GM18858 (cell line): Measurements from ENCODE around the gene SIX5.

Experiments
- ATAC-seq: cut with Tn5 transposase; IDR thresholded peaks from one replicate; pipeline ENCODE4 v1.9.1; 2021; ENCODE audit not compliant: unreplicated experiment

Gene SIX5

DNA sequence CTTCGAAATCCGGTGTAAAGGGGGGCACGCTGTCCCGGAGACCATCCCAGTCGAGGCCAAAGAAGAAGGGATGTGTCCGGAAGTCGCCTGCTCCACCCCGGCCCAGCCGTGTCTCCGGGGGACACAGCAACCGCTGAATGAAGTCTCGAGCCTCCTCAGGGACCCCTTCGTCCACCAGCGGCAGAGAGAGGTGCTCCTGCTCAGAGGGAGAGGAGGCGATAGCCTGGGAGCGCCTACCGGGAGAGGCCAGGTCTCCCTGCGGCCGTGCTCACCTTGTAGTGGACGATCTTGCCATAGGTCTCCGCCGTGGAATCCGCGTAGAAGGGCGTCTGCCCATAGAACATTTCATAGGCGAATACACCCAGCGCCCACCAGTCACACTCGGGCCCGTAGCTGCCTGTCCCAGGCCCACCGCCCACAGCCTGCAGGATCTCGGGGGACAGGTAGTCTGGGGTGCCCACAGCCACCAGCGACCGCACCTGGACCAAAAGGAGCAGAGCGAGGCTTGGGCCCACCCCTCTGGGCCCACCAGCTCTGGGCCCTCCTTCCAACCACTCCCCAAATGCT, 8.4 kb upstream of the SIX5 start:
- no peak for ATAC-seq

DNA sequence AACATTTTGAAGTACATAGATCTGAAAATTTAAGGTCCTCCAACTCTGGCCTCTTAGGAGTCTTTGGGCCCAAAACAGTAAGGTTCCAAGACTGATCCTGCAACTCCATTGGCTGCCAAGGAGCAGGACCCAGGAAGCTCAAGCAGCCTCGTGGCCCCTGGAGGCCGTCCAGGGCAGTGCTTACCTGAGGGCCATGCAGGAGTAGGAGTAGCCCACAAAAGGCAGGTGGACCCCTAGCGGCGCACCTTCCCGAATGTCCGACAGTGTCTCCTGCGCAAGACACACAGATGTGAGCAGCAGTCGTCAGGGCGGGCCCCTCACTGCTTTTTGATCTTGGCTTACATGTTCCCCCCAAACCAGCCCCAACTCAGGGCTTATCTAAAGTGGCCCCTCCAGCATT, 5.7 kb upstream of the SIX5 start:
- ATAC-seq = no peak

DNA sequence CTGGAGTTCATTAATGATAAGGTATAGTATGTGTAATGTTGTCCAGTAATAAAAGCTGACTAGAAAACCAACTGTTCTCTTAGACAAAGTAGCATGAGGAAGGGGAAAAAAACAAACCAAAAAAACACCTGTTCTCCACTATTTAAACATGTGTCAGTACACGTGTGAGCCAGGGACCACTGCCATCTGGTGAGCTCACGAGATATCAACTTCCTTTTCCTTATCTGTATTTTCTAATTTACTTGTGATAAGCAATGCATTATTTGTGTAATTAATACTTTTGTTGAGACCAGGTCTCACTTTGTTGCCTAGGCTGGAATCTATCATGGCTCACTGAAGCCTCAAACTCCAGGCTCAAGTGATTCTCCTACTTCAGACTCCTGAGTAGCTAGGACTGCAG, 4.3 kb upstream of the SIX5 start:
- no peak for ATAC-seq

DNA sequence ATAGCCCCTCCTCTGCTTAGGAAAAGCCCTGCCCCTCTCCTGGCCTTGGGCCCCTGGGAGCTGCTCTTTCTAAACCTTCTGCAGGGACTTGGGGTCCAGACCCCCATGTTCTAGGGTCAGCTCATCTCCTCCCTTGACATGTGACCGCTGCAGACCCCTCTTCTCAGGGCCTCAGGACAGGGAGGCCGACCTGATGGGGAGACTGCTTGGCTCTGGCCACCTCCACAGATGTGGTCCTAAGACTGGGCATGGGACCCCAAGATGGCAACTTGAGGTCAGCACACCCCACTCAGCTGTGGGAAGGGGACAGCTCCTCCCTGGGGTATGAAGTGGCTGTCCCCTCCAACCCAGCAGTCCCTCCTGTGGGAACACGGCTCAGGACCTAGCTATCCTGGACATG, 3.9 kb upstream of the SIX5 start:
- no peak for ATAC-seq

DNA sequence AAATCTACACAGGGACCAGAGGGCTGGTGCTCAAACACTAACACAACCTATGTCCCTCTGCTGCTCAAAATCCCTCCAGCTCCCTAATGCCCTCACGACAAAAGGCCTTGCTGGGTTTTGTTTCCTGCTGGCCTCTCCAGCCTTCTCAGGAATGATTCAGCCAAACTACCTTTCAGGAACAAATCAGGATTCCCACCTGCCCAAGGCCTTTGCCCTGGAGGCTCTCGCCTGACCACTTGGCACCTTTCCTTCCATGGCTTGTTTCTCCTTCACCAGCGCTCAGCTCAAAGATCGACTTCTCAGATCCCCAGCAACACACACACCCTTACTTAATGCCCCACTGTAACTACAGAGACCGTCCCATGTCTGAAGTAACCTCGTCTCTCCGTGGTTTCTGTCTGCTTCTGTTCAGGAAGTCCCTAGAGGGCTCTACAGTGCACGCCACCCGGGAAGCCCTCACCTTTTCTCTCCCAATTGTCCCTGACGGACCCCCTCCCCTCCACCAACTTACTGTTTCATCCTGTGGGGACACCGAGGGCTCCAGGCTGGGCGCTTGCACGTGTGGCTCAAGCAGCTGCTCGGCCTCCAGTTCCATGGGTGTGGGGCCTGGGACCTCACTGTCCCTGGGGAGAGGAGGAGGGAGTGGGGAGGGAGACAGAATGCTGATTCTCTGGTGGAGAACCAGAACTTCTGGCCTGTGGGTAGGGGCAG, 3.2 kb upstream of the SIX5 start:
- no peak for ATAC-seq

DNA sequence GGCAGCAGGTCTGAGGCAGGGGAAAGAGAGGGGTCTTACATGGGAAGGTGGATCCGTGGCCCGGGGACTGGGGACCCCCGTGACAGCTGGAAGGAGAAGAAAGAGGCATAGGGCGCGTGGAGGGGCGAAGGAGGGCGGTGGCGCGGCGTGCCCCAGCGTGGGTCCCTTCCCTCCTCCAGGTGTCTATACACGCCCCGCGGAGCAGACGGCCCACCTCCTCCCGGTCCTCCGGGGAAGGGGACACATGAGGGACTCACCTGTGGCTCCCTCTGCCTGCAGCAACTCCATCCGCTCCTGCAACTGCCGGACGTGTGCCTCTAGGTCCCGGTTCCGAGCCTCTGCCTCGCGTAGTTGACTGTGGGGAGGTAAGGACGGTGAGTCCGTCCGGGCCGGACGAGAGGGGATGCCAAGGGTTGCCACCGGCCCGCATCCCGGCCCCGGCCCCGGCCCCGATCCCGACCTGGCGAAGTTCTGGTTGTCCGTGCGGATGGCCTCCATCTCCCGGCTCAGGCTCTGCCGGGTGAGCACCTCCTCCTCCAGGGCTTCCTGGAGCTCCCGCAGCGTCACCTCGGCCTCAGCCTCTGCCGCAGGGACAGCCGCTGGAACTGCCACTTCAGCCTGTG, 2.4 kb upstream of the SIX5 start:
- no peak for ATAC-seq

DNA sequence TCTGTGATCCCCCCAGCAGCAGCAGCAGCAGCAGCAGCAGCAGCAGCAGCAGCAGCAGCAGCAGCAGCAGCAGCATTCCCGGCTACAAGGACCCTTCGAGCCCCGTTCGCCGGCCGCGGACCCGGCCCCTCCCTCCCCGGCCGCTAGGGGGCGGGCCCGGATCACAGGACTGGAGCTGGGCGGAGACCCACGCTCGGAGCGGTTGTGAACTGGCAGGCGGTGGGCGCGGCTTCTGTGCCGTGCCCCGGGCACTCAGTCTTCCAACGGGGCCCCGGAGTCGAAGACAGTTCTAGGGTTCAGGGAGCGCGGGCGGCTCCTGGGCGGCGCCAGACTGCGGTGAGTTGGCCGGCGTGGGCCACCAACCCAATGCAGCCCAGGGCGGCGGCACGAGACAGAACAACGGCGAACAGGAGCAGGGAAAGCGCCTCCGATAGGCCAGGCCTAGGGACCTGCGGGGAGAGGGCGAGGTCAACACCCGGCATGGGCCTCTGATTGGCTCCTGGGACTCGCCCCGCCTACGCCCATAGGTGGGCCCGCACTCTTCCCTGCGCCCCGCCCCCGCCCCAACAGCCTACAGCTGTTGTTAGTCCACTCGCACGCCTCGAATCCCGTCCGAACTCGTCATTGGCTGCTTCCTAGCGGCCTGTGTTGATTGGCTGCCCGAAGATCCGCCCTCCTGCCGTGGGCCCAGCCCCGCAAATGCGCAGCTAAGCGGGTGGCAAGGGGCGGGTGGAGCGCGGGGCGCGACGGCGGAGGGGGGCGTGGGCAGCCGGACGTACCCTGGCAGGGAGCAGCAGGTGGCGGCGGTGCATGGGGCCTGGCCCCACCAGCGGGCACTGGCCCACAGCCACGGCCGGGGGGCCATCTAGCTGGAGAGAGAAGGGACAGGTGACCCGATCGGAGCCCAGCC, 1.4 kb upstream of the SIX5 start:
- peak; percentile 29 for ATAC-seq

DNA sequence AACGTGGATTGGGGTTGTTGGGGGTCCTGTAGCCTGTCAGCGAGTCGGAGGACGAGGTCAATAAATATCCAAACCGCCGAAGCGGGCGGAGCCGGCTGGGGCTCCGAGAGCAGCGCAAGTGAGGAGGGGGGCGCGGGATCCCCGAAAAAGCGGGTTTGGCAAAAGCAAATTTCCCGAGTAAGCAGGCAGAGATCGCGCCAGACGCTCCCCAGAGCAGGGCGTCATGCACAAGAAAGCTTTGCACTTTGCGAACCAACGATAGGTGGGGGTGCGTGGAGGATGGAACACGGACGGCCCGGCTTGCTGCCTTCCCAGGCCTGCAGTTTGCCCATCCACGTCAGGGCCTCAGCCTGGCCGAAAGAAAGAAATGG, 754 bp upstream of the SIX5 start:
- ATAC-seq = no peak

DNA sequence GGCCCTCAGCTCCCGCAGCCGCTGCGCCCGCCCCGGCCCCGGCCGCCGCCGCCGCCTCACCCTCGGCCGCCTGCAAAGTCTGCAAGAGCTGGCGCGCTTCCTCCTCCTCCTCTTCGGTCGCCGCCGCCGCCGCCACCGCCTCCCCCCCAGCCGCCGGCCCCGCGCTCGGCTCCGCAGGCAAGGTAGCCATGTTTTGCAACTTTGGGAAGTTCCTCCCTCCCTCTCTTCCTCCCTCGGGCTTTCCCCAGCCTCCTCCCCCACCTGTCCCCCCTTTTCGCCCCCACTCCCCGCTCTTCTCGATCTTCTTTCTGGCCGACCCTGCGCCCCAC, 433 bp downstream of the SIX5 start:
- ATAC-seq = no peak

DNA sequence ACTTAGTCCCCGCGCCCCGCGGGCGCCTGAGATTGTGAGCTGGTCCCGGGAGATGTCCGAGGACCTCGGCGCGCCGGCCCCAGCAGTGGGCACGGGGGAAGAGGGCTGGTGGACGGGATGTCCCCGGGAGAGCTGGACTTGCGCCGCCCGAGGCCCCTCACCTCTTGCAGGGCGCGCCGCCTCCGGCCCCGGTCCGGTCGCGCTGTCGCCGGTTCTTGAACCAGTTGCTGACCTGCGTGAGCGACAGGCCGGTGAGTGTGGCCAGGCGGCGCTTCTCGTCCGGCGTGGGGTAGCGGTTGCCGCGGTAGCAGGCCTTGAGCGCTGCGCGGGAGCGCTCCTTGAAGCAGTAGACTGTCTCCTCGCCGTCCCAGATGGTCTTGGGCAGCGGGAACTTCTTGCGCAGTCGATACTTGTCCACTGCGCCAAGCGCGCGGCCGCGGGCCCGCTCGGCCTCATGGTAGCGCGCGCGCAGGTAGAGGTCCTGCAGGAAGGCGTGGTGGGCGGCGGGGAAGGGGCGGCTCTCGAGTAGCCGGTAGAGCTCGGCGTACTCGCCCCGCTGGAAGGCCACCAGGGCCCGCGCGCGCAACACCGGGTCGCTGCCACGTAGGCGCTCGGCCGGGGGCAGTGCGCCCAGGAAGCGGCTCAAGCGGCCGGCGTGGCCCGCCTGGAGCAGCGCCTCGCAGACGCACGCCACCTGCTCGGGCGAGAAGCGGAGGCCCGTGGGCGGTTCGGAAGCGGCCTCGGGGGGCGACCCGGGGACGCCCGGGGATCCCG, 984 bp downstream of the SIX5 start:
- no peak for ATAC-seq

DNA sequence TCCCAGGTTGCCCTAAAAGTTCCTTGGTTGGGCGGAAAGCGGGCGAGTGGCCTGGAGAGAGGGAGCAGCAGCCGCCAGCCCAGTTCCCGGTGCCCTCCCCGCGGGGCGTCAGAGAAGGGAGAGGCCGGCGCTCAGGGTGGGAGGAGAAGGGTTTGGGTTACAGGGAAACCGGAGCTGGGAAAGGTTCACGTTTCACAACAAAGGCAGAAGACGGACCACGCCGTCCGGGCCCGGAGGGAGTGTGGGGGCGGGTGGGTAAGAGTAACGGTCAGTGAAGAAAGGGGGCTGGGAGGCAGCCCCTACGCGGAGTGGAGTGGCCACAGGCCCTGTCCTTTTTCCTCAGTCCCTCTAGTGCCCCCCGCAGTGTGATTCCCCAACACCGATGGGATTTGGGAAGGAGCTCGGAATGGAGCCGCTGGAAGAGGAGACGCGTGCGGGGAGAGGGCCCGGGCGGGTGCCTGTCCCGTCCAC, 1.6 kb downstream of the SIX5 start:
- no peak for ATAC-seq

DNA sequence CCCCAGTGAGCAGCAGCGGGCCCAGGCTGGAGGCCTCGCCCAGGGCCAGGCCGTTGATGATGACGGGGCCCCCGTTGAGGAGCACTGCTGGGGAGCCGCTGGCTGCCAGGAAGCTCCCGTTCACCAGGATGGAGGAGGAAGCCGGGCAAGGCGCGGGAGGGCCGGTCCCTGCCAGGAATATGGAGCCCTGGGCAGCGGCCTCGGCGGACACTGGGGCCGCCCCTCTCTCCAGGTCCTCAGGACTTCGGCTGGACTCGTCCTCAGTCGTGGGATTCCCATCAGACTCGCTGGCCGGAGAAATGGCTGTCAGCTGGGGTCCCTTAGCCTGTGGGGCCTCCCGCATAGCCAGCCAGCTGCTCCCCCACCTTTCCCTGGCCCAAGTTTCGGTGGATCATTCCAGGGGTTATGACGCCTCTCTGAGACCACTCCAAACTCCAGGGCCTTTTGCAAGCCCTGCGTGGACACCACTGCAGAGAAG, 2.1 kb downstream of the SIX5 start:
- ATAC-seq = no peak

DNA sequence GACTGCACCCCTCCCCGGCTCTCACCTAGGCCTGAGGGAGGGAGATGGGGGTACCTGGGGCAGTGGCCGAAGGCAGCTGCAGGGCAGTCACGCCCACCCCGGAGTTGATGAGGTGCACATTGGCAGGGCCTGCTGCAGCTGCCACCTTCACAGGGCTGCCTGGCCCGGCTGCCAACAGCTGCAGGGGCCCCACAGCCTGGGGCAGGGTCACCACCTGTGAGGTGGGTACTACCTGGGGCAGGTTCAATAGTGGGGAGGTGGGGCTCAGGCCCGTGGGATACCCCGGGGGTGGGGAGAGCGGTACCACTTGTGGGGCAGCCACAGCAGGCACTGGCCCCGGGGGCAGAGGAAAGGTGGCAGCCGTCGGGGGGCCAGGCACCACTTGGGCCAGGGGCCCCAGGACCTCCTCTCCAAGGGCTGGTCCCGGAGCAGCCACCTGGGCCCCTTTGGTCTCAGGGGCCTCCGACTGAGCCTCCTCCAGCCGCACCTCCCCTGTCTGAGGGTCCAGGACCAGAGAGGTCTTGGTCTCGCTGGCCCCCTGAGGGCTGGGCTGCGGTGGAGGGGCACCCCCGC, 2.7 kb downstream of the SIX5 start:
- no peak for ATAC-seq

DNA sequence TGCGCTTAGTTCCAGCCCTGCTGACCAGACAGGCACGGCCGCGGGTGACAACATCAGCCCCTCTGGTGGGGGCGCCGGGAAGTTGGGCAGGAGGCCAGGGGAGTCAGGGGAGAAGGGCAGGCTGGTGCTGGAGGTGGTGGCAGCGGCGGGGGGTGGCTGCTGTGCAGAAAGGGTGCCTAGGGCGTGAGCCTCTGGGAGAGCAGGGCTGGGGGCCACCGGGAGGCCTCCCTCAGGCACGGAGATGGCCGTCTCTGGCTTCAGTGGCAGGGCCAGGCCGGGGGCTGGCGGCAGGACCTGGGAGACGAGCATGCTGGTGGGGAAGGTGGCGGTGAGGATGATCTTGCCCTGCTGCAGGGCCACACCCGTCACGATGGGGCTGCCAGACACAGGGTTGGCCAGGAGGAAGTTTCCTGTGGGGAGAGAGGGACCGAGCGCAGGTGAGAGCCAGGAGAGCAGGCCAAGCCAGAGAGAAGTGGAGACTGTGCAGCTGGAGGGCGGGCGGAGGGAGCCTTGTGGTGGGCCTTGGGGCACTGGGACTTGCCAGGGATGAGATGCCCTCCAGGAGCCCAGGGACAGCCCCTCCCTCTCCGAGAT, 3.3 kb downstream of the SIX5 start:
- no peak for ATAC-seq

DNA sequence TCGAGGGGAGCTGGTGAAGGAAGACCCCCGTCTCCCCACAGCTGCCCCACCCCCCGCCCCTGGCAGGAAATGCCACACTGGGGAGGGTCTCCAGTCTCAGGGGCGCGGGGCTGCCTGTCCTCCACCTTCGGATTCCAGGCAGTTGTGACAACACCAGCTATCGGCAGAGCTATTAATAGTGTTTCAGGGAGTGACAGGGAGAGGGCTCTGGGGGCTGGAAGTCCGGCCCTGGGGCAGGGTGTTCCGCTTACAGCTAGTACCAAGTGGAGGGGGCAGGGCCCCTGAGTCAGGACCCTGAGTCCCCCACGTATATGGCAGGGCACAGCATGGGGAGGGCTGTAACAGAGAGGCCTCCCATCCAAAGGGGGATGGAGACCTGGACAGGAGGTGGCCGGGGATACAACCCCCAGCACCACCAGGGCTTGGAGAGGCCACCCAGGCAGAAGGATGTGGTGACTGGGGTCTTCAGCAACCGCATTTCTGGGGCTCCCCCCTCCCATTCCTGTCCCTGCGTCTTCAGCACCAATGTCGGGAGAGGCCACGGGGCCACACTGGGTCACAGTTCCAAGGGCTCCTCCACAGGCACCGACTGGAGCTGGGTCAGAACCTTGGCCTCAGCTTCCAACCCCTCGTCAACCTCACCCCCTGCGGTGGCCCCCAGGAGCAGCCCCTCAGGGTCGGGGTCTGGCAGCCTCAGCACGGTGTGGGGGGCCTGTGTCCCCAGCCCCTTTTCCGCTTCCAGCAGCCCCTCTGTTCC, 3.9 kb downstream of the SIX5 start:
- ATAC-seq = no peak

DNA sequence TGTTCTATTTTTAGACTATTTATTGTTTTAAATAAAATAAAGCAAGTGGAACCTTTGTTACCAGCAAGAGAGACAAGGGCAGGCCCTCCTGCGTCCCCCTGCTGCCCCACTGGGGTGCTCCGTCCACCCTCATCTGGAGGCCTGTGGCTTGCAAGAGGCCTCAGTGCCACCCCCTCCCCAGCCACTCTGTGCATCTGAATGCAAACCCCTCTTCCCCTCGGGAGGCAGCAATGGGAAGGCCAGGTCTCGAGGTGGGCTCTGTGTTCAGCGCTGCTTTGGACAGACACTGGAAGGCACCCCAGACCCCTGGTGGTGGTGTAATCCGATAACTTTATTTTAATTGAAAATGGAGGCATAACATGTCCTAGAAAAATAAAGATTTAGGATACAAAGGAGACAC, 4.6 kb downstream of the SIX5 start:
- ATAC-seq = no peak

DNA sequence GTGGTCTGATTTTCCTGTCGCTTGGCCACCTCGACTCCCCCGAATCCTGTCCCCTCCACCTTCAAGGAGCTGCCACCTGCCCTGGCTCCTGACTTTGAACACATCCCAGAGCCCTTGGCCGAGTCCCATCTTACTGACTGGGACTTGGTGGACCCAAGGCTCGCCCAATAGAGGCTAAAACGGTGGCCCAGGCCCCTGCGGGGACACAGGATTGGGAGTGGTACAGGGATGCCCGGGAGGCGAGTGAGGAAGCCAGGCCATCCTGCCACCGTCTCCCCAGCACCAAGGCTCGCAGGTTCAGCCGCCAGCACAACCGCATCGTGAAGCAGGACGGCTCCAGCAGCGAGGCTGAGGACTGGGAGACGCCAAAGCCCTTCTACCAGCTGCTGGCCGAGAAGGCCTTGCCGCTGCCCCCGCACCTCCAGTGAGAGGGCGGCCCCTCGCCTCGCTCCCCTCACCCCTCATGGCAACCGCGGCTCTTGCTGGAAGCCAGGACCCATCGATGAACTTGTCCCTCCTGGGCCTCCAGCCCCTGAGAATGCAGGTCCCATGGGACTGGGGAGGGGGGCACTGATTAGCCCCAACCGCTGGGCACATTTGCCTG, 5.3 kb downstream of the SIX5 start:
- ATAC-seq = no peak

DNA sequence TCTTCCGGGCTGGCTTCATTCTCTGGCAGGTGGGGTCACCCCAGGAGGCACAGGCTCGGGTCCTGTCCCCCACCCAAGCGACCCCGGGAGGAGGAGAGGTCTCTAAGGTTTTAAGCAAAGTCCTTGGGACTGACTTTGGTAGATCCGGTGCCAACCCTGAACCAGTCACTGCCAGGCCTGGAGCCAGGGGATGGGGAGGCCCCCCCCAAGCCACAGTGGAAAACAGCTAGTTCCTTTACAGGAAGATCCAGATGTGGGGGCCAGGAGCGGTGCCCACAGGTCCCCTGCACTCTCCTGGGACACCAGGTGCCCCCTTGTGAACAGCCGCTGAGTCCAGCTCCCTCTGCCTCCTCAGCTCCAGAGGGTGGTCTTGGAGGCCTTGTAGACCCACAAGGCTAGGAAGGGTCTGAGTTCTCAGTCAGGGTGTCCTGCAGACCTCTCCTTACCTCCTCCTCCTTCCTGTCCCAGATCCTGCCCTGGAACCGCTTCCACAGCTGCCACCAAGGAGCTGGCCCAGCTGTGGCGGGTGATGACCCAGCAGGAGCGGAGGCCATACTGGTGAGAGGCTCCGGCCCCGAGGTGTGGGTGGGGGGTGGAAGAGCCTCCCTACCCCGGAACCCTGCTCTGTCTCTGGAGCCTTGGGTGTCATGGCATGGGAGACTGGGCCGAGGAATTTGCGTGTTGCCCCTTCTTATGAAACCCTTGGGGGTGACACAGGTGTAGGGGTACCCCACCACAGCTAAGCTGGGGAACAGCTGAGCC, 6.0 kb downstream of the SIX5 start:
- ATAC-seq = no peak
